ENCODE results near the gene CDKL5.

- TF ChIP-seq CTCF (IDR thresholded peaks at IDR 0.05) (no peak), POLR2AphosphoS5 (IDR thresholded peaks at IDR 0.05) (no peak)
Observed at GRCh38 chrX:18668071-18668835, 242.8 kb downstream of the CDKL5 start.
